Bronchial smooth muscle cell (primary cell): Measurements from ENCODE around the gene LRAT. TPM values are rescaled to one million over a fixed set of nuclear protein-coding genes. Genes with fewer than 3 reads are reported as not detected.

Experiments
- total RNA-seq: library from RNA; depleted of rRNA; stranded (reverse); fragments of >200 nt; gene quantifications from 2 replicates; pipeline ENCODE4 v1.2.1, GENCODE V29; 2014

LRAT gene
- 0.17 and 0.47 TPM in 2 replicates for total RNA-seq

DNA sequence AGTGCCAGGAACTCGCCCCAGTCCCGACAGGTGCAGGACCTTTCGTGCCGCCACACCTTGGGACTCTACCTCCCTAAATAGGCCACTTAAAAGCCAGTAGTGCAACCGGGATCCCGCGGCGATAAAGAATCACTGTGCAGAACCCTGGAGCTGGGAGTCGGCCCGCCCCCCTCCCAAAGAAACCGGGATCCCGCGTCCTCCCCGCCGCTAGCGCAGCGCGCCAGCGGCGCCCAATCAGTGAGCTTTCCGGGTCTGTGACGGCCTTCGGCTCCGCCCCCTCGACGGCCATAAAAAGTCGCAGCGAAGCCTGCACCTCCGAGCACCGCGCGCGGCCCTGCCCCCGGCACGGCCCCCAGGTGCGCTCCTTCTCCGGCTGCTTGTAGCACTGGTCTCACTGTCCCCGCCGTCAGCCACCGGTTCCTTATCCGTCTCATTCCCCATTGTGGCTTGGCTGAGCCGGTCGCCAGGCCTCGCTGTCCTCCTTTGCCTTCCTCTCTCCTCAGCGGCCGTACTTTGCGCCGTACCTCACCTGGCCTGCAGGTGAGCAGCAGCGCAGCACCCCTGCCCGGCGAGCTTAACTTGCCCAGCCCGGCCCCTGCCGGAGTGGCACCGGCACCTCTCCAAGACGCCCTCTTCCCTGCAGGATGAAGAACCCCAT is at the start of gene LRAT:
TSS of gene LRAT (plus strand) at position 318 of the 658 bp plus-strand sequence. CDS start at position 645, 327 bp downstream.

DNA sequence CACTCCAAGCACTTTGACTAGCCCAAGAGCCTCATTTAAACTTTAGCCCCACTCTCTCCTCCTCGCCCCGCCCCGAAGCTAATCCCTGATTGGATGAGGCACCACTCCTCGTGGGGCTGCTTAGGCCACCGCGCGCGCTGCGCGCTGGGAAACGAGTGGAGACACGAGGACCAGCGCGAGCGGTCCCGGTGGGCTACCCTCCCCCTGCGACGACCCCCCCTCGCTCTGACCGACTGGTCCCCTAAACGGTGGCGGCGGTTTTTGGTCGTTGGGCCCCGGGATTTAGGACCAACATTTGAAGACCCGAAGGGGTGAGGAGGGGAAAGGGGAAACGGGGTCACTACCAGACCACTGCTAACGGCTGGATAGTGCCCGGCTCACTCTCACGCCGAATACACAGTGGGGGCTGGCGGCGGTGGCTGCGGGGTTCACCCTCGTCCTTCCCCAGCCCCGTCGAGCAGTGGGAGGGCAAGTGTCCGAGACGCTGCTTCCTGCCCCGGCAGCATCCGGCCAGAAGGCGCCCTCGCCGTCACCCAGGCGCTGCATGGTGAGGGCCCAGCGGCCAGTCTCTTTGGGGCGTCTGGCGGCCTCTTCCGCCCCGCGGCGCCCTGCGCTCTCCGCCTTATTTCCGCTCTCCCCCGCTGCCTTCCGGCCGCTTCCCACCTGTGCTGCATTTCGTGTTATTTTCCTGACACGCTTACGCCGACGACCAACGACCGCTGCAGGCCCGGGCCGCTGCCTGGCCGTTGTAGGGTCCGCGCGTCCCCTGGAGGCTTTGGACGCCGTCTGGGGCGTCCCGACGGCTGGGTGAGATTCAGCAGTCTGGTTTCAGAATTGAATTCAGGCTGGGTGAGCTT is 37.6 kb downstream of the LRAT start, which contains the start of gene RBM46:
TSS of gene RBM46 (plus strand) at position 147 of the 857 bp plus-strand sequence. CDS start 15,481 bp downstream, outside the sequence.

Other genes starting within 250 kb of the LRAT start
- gene PLRG1, start 193.6 kb upstream of the LRAT start, total RNA-seq, result 67.5 and 97.6 TPM in 2 replicates
- gene FGB, start 181.0 kb upstream of the LRAT start, total RNA-seq, result not detected in 2 replicates
- not detected in 2 replicates for gene FGA, start 153.3 kb upstream of the LRAT start, total RNA-seq
- not detected in 2 replicates for gene FGG, start 131.3 kb upstream of the LRAT start, total RNA-seq
- under 0.01 TPM in 1 of 2 replicates, not detected in the other for gene RBM46, start 37.3 kb downstream of the LRAT start, total RNA-seq